GM15510 (cell line): Measurements from ENCODE around the gene PGLYRP4.

Source experiments
- POLR2A ChIP-seq: IDR thresholded peaks from 3 replicates; pipeline ENCODE4 v1.6.1; 2011; ENCODE audit warnings: borderline replicate concordance; ENCODE audit not compliant: insufficient read length; ENCODE audit errors: extremely low read depth

The PGLYRP4 gene, protein sequence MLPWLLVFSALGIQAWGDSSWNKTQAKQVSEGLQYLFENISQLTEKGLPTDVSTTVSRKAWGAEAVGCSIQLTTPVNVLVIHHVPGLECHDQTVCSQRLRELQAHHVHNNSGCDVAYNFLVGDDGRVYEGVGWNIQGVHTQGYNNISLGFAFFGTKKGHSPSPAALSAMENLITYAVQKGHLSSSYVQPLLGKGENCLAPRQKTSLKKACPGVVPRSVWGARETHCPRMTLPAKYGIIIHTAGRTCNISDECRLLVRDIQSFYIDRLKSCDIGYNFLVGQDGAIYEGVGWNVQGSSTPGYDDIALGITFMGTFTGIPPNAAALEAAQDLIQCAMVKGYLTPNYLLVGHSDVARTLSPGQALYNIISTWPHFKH

GRCh38 chr1:153348511-153349362 is at the start of gene PGLYRP4:
Gene PGLYRP4, minus strand, starts transcription at chr1:153348841. Its CDS starts 909 bp downstream, at chr1:153347932.
- no peak for TF ChIP-seq POLR2A

DNA sequence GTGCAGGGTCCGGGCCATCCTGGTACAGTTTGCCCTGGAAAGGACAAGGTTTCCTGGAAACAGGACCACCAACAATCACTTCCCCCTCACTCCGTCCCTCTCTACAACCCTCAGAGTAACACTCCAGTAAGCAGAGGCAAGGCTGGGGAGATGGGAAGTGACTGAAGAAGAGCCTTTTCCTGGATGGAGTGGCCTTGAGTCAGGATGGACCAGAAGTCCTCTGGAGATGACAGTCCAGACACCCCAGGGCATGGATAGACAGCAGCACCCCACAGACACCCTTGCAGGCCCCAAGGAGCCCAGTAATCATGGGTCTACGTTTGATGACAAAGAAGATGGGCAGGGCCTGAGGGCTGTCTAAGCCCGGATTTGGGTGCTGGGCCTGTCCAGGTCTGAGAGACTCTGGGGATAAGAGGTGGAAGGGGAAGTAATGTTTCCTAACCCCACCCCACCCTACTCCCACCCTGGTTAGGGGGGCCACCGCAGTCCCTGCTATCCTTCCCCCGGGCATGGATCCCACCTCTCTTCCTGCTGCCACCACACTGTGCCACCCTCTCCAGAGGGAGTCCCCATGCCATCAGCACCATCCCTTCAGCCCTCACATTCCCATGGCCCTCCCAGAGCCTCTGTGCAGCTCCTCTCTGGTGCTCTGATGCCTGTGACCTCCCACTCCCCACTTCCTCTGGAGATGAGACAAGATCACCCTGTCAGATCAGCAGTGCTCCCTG is 49.4 kb upstream of the PGLYRP4 start:
- no peak for TF ChIP-seq POLR2A

DNA sequence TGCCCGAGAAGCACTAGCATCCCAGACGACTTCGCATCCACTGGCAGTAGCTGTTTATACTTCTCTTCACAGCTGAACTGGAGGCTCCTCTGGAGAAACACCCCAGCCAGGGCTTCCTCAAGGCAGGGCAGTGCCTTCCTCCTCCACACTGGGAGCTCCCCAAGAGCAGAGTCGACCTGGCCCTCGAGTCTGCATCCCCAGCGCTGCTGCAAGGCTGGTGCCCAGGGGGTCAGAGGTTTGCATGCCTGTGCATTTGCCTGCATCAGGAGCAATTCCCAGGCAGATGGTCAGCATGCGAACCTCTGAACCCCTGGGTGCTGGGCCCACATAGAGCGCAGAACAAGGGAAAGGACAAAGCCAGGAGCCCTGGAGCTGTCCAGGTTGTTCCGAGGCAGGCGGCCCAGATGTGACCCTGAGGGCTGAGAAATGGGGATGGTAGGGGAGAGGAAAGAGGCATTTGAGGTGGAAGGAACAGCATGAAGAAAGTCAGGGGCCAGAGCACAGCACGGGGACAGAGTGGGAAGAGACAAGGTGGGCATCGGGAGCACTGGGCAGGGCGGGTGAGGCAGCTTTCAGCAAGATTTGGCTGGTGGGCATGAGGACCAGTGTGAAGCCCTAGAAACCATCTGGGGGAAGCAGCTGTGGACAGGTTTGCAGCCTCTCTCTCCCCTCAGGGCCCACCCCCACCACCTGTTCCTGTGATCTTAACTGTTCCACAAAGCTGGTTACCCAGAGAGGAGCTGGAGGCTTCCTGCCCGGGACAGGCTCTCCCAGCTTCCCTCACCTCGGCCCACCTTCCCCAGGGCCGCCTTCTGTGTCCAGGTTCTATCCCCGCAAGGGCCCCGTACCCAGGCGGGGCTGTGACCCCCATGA is 48.6 kb upstream of the PGLYRP4 start:
- TF ChIP-seq POLR2A, result no peak

GRCh38 chr1:153396461-153396860 is 47.8 kb upstream of the PGLYRP4 start:
- TF ChIP-seq POLR2A, result no peak

DNA sequence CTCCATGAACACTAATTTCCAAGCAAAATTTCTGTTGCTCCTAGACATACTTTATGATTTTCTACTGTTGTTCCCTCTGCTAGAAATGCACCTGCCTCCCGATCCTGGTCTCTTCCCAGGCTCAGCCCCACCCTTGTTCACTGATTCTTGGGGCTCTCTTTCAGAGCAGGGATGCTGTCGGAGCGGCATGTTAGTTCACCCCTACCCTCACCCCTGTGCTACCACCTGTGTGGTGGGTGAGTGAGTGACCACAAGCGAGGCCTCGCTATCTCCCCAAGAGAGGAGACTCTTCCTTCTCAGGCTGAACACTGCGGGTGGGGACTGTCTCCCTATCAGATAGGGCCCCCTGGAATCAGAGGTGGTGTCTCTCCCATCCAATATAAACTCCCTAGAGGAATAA is 47.1 kb upstream of the PGLYRP4 start:
- TF ChIP-seq POLR2A, result no peak

GRCh38 chr1:153395136-153395685 is 46.6 kb upstream of the PGLYRP4 start:
- TF ChIP-seq POLR2A, result no peak

GRCh38 chr1:153394391-153394790 is 45.8 kb upstream of the PGLYRP4 start:
- no peak for TF ChIP-seq POLR2A

GRCh38 chr1:153393926-153394325 is 45.3 kb upstream of the PGLYRP4 start:
- TF ChIP-seq POLR2A, result no peak

- no peak for TF ChIP-seq POLR2A
Measured at GRCh38 chr1:153392822-153393221, 44.2 kb upstream of the PGLYRP4 start.

- no peak for TF ChIP-seq POLR2A
Measured at GRCh38 chr1:153392258-153392657, 43.6 kb upstream of the PGLYRP4 start.

- TF ChIP-seq POLR2A, result no peak
Measured at GRCh38 chr1:153390938-153391710, 42.5 kb upstream of the PGLYRP4 start, which contains the start of gene S100A8. Gene S100A8, minus strand, starts transcription at chr1:153391073. Its CDS starts 538 bp downstream, at chr1:153390535.

DNA sequence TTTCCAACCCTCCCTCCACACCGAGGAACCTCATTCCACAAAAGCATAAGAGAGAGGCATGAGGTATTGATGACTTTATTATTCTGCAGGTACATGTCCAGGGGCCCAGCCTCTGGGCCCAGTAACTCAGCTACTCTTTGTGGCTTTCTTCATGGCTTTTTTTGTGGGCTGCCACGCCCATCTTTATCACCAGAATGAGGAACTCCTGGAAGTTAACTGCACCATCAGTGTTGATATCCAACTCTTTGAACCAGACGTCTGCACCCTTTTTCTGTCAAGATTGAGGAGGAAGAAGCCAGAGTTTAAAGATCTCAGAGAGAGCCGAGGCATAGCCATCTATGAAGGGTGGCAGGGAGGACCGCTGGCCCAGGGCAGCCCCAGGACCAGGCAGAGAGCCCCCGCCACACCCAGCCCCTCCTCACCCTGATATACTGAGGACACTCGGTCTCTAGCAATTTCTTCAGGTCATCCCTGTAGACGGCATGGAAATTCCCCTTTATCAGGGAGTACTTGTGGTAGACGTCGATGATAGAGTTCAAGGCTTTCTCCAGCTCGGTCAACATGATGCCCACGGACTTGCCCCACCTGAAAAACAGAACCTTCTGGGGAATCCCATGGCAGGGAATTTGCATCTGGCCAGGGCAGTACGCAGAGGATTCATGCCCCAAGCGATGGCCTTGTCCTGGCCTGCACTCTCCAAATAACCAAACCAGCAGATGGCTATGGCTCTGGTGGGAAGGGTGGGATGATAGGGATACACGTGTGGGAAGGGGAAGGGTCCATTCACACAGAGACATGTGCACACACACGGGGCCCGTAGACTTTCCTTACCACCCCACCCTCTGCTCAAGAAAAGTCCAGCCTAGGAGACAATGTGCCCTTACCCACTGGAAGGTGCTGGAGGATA is 41.6 kb upstream of the PGLYRP4 start:
- no peak for TF ChIP-seq POLR2A
